Keratinocyte (primary cell): Measurements from ENCODE around the gene LRBA. TPM values are rescaled to one million over a fixed set of nuclear protein-coding genes. Genes with fewer than 3 reads are reported as not detected.

Source experiments
- DNase-seq: peaks from one replicate; pipeline ENCODE4 v3.0.0-alpha.2; 2011; ENCODE audit warnings: low read depth, missing footprints, low spot score
- FAIRE-seq: peaks from 2 replicates; lab custom pipeline; 2011; peaks lifted over from hg19 to GRCh38; lab: Jason Lieb, UNC
- H2AFZ ChIP-seq: 2 replicates; pipeline ENCODE4 v1.6.0; 2012; ENCODE audit warnings: low read length, control low read depth, inconsistent platforms; ENCODE audit not compliant: control insufficient read depth
- H3K27ac ChIP-seq: 2 replicates; pipeline ENCODE4 v1.5.1; 2011; ENCODE audit warnings: low read length; ENCODE audit not compliant: control insufficient read depth, insufficient read depth
- H3K27me3 ChIP-seq: 3 replicates; pipeline ENCODE4 v1.6.0; 2011; ENCODE audit warnings: low read length; ENCODE audit not compliant: control insufficient read depth, insufficient read depth; ENCODE audit errors: extremely low read depth
- H3K36me3 ChIP-seq, 2 experiments: 2 replicates in 1 of 2; 3 replicates in 1 of 2; pipeline ENCODE4 v1.5.1; 2011; ENCODE audit warnings: low read length in 2 of 2, mild to moderate bottlenecking in 1 of 2; ENCODE audit not compliant: control insufficient read depth in 2 of 2, insufficient read depth in 2 of 2; ENCODE audit errors: extremely low read depth in 1 of 2
- H3K4me1 ChIP-seq: 3 replicates; pipeline ENCODE4 v1.5.1; 2011; ENCODE audit warnings: low read length; ENCODE audit not compliant: control insufficient read depth, insufficient read depth; ENCODE audit errors: extremely low read depth
- H3K4me2 ChIP-seq: 3 replicates; pipeline ENCODE4 v1.6.0; 2011; ENCODE audit warnings: low read depth, low read length; ENCODE audit not compliant: control insufficient read depth, insufficient read depth; ENCODE audit errors: extremely low read depth
- H3K4me3 ChIP-seq, 3 experiments: fragments of 200-600 bp in 1 of 3; sonication (generic) in 1 of 3; 2 replicates in 2 of 3; 3 replicates in 1 of 3; pipeline ENCODE4 v1.5.1; 2011 to 2016; ENCODE audit warnings: low read length in 3 of 3, mild to moderate bottlenecking in 3 of 3, control low read depth in 2 of 3, inconsistent platforms in 1 of 3, low read depth in 1 of 3, mixed read lengths in 1 of 3, mixed run types in 1 of 3, moderate library complexity in 1 of 3; ENCODE audit not compliant: control insufficient read depth in 2 of 3, insufficient read depth in 2 of 3; ENCODE audit errors: extremely low read depth in 1 of 3
- H3K79me2 ChIP-seq: 2 replicates; pipeline ENCODE4 v1.6.0; 2012; ENCODE audit warnings: low read length; ENCODE audit not compliant: control insufficient read depth, insufficient read depth
- H3K9ac ChIP-seq: 3 replicates; pipeline ENCODE4 v1.6.0; 2011; ENCODE audit warnings: low read length; ENCODE audit not compliant: control insufficient read depth, insufficient read depth; ENCODE audit errors: extremely low read depth
- H3K9me1 ChIP-seq: 3 replicates; pipeline ENCODE4 v1.6.0; 2011; ENCODE audit warnings: low read length; ENCODE audit not compliant: control insufficient read depth, insufficient read depth; ENCODE audit errors: extremely low read depth
- H3K9me3 ChIP-seq: 2 replicates; pipeline ENCODE4 v1.5.1; 2012; ENCODE audit warnings: low read depth, low read length; ENCODE audit not compliant: control insufficient read depth
- H4K20me1 ChIP-seq: 3 replicates; pipeline ENCODE4 v1.6.0; 2011; ENCODE audit warnings: low read length; ENCODE audit not compliant: control insufficient read depth, insufficient read depth; ENCODE audit errors: extremely low read depth
- EZH2 ChIP-seq: IDR thresholded peaks from one replicate; pipeline ENCODE4 v1.6.1; 2012; ENCODE audit warnings: inconsistent platforms, mild to moderate bottlenecking, low read length, moderate library complexity
- dilution Hi-C: fragments of 300-500 bp; cut with MboI; formaldehyde crosslinking; loops from one replicate; pipeline ENCODE4 v1.7.0; 2020; ENCODE audit warnings: low sequenced_read_pairs; ENCODE audit not compliant: extremely low pct_ligation_motif_present
- polyA plus RNA-seq, 5 experiments: library from polyadenylated mRNA; depleted of rRNA in 3 of 5; stranded (reverse) in 3 of 5; stranded (forward) in 1 of 5; unstranded in 1 of 5; fragments of >200 nt; gene quantifications; 1 replicate in 1 of 5; 2 replicates in 3 of 5; 3 replicates in 1 of 5; pipeline versions ENCODE4 v1.2.1 to v1.2.3, GENCODE V29; 2011 to 2012; ENCODE audit warnings: missing spikeins in 2 of 5, low read depth in 1 of 5, low replicate concordance in 1 of 5
- TF ChIP-seq, protein P1 (sequence below), 3 experiments: IDR thresholded peaks in 1 of 3; conservative IDR thresholded peaks in 1 of 3; optimal IDR thresholded peaks in 1 of 3; 2 replicates in 2 of 3; 3 replicates in 1 of 3; pipeline versions ENCODE3 to v1.5.1; 2011; ENCODE audit warnings: low read length in 3 of 3, mild to moderate bottlenecking in 3 of 3, moderate library complexity in 2 of 3, control low read depth in 1 of 3, inconsistent platforms in 1 of 3; ENCODE audit not compliant: insufficient read depth in 2 of 3; ENCODE audit errors: extremely low read depth in 1 of 3

LRBA gene
- polyA plus RNA-seq, 1 donor (not counting 4 experiments of a cell fraction or from before 2014, with no cell fraction given), result 35.6 TPM

DNA sequence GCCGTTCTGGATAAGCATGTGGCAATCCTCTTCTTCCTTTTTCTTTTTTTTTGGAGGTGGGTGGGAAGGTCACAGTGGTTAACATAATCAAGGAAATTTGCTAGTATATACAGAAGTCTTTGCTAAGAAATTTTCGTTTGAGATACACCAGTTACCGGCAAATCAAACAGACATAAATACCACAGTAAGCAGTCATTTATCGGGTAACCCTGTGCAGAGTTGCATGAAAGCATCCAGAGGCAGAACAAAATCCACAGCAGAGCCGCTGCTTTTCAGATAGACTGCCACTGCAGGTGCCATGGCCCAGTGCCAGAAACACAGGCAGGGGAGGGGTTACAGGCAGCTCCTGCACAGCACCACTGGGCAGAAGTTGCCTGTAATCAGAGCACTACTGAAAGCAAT is 612.2 kb downstream of the LRBA start:
- Histone ChIP-seq H3K79me2 (no peaks in the 10 kb centered on the region), H3K4me2 (no peak overlapping the region), H3K9me1 (no peaks in the 10 kb centered on the region), H3K27me3 (no peaks in the 10 kb centered on the region), H3K36me3 (no peaks in the 10 kb centered on the region), H3K9me3 (no peaks in the 10 kb centered on the region), H3K4me3 (no peak overlapping the region), H3K4me1 (no peaks in the 10 kb centered on the region), H4K20me1 (no peaks in the 10 kb centered on the region), H3K9ac (no peak overlapping the region), H3K27ac (no peak overlapping the region), H2AFZ (no peak overlapping the region)
- TF ChIP-seq, protein P1, sequence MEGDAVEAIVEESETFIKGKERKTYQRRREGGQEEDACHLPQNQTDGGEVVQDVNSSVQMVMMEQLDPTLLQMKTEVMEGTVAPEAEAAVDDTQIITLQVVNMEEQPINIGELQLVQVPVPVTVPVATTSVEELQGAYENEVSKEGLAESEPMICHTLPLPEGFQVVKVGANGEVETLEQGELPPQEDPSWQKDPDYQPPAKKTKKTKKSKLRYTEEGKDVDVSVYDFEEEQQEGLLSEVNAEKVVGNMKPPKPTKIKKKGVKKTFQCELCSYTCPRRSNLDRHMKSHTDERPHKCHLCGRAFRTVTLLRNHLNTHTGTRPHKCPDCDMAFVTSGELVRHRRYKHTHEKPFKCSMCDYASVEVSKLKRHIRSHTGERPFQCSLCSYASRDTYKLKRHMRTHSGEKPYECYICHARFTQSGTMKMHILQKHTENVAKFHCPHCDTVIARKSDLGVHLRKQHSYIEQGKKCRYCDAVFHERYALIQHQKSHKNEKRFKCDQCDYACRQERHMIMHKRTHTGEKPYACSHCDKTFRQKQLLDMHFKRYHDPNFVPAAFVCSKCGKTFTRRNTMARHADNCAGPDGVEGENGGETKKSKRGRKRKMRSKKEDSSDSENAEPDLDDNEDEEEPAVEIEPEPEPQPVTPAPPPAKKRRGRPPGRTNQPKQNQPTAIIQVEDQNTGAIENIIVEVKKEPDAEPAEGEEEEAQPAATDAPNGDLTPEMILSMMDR (optimal IDR thresholded peaks at IDR 0.05 in 1 of 3, IDR thresholded peaks at IDR 0.05 in 1 of 3, conservative IDR thresholded peaks at IDR 0.05 in 1 of 3; ENCODE audit: extremely low read depth in 1 of 3, insufficient read depth in 2 of 3, low read length in 3 of 3), result no peak
- TF ChIP-seq EZH2, result no peak
- DNase-seq (no peak), FAIRE-seq (no peak)
- dilution Hi-C loops, result no loop called here

DNA sequence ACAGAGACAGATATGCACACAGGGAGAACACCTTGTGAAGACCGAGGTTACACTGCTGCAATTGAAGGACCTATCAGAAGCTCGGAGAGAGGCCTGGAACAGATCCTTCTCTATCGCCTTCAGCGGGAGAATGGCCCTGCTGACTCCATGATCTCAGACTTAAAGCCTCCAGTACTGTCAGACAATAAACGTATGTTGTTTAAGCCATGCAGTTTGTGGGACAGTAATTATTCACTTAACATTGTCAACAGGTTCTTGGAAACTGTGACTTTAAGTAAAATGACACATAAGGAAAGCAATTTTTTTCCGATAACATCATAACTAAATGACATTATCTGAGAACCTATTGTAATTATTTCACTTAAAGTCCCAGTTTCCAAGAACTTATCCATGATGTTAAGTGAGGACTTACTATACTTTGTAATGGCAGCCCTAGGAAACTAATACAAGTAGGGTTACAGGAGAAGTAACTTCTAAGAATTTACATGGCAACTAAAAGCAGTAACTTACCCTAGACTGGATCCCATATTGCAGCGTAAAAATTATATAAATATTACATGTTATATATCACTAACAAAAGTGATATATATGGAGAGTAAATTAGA is 613.9 kb downstream of the LRBA start:
- Histone ChIP-seq H3K27me3 (no peaks in the 10 kb centered on the region), H3K27ac (no peak overlapping the region), H3K9me3 (no peaks in the 10 kb centered on the region), H3K79me2 (no peaks in the 10 kb centered on the region), H3K4me1 (no peaks in the 10 kb centered on the region), H3K9me1 (no peaks in the 10 kb centered on the region), H3K36me3 (no peaks in the 10 kb centered on the region), H3K4me3 (no peak overlapping the region), H3K9ac (no peak overlapping the region), H2AFZ (no peak overlapping the region), H4K20me1 (no peaks in the 10 kb centered on the region), H3K4me2 (no peak overlapping the region)
- dilution Hi-C loops, result no loop called here
- DNase-seq (no peak), FAIRE-seq (no peak)
- TF ChIP-seq EZH2, result no peak
- TF ChIP-seq, protein P1 (optimal IDR thresholded peaks at IDR 0.05 in 1 of 3, IDR thresholded peaks at IDR 0.05 in 1 of 3, conservative IDR thresholded peaks at IDR 0.05 in 1 of 3; ENCODE audit: extremely low read depth in 1 of 3, insufficient read depth in 2 of 3, low read length in 3 of 3), result no peak
